NT2/D1 (cell line): ENCODE data around the gene VCP.

ENCODE experiments used
- SUZ12 ChIP-seq: IDR thresholded peaks from 2 replicates; pipeline ENCODE4 v1.6.1; 2011; ENCODE audit not compliant: insufficient read length, insufficient read depth; ENCODE audit errors: extremely low read depth
- YY1 ChIP-seq: IDR thresholded peaks from 2 replicates; pipeline ENCODE4 v1.6.1; 2011; ENCODE audit not compliant: insufficient read length, insufficient read depth
- ZNF274 ChIP-seq: IDR thresholded peaks from 2 replicates; pipeline ENCODE4 v1.6.1; 2011; ENCODE audit warnings: mild to moderate bottlenecking, low read depth, low read length

DNA sequence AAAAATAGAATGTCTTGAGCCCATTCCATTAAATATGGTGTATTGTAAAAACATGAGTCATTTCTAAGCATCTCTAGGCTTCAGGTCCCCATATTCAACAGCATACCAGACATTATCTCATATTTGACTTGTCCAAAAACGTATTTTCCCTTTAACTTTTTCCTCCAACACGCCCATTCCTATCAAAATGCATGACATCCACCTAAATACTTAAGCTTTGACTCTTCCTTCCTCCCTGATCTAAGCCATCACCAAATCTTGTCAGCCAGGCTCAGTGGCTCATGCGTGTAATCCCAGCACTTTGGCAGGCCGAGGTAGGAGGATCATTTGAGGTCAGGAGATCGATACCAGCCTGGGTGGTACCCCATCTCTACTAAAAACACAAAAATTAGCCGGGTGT is 23.9 kb downstream of the VCP start:
- TF ChIP-seq YY1 (no peak), SUZ12 (no peak), ZNF274 (no peak)
